ENCODE results near the gene TSPAN32.
"Not testable (repeated sequence)": the region's sequence is repeated elsewhere in the genome, so short reads cannot be mapped to it uniquely, and the experiment has no call there.

The TSPAN32 gene

GRCh38 chr11:2343502-2343901 lies 41.7 kb downstream of the TSPAN32 start:
- DNase-seq, result no peak

- DNase-seq, result no peak
These were observed 43.2 kb downstream of the TSPAN32 start for GRCh38 chr11:2345050-2345449.

- no peak for DNase-seq
These were observed 44.2 kb downstream of the TSPAN32 start for GRCh38 chr11:2346014-2346413.

- DNase-seq, result no peak
These were observed 44.9 kb downstream of the TSPAN32 start for GRCh38 chr11:2346586-2347307.

DNA sequence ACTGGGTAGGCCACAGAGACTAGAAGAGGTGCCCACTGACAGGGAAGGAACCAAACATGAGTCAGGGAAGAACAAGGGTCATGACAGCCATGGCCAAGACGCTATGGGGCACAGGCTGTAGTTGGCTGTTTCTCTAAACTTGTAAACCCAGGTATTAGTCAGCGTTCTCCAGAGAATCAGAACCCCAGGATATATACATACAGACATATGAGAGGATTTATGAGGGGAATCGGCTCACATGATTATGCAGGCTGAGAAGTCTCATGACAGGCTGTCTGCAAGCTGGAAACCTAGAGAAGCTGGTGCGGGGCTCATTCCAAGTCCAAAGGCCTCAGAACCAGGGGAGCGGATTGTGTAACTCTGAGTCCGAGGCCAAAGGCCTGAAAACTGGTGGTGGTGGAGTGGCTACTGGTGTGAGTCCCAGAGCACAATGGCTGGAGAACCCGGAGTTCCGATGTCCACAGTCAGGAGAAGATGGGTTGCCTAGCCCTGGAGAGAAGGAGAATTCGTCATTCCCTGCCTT lies 45.6 kb downstream of the TSPAN32 start:
- DNase-seq, result no peak

GRCh38 chr11:2348986-2349385 lies 47.2 kb downstream of the TSPAN32 start:
- no peak for DNase-seq

DNA sequence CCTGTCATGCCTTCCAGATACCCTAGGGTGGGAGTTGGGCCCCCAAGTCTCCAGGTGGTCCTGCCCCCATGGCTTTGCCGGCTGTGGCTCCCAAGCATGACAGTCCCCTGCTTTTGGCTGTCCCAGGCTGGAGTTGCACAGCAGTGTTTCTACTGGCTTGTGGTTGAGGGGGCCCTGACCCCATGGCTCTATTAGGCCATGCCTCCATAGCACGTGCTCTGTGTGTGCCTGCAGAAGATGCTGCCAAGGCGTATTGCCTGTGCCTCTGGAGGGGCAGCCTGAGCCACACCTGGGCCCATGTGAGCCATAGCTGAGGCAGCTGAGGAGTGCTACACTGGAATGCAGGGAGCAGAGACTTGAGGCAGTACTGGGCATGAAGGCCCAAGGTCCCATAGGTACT lies 49.9 kb downstream of the TSPAN32 start:
- no peak for DNase-seq

GRCh38 chr11:2352420-2352819 lies 50.6 kb downstream of the TSPAN32 start:
- no peak for DNase-seq

- DNase-seq, result no peak
These were observed 53.3 kb downstream of the TSPAN32 start for GRCh38 chr11:2355000-2355644.

DNA sequence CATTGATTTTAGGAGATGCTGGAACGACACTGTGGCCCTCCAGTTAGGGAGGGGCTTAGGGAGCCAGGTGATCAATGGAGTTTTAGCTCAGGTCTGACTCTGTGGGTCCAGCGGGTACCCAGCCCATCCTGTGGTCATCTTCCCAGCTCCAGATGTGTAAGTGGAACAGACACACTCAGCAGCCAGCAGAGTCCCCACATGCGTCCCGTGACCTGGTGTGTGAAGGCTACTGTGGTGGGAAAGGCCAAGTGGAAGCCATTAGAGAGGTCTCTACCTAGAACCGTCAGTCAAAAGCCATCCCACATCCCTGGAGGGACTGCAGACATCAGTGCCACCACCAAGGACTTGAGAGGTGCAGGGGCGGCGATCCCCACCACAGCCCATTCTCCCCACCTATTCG lies 55.4 kb downstream of the TSPAN32 start:
- DNase-seq, result no peak

DNA sequence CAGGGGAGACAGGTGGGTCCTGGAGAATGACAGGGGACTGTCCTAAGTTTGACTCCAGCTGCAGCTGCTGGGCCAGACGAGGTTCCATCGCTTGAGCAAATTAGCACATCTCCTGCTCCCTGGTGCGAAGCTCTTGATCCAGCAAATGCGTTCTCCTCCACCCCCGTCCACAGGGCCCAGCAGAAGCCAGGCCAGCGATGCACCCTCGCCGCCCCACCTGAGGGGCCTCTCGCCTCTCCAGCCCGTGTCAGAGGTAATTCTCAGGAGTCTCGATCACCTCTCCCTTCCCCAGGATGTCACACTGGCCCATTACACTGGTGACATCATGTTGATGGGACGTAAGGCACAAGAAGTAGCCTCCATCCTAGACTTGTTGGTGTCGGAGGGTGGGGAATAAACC lies 55.8 kb downstream of the TSPAN32 start:
- DNase-seq, result not testable (repeated sequence)

GRCh38 chr11:2358754-2359442 lies 57.1 kb downstream of the TSPAN32 start:
- DNase-seq, result no peak

DNA sequence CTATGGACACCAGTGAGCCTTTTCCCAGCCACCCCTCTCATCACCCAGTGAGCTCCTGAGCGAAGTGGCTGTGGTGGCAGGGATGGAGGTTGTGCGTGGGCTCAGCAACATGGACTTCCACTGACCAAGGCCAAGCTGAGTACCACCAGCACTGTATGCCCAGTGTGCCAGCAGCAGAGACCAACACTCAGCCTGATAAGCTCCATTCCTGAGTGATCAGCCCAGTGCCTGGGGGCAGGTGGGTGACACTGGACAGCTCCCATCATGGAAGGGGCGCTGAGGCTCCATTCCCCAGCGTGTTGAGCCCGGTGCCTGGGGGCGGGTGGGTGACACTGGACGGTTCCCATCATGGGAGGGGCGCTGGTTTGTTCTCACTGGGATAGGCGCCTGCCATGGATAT lies 57.7 kb downstream of the TSPAN32 start:
- no peak for DNase-seq

DNA sequence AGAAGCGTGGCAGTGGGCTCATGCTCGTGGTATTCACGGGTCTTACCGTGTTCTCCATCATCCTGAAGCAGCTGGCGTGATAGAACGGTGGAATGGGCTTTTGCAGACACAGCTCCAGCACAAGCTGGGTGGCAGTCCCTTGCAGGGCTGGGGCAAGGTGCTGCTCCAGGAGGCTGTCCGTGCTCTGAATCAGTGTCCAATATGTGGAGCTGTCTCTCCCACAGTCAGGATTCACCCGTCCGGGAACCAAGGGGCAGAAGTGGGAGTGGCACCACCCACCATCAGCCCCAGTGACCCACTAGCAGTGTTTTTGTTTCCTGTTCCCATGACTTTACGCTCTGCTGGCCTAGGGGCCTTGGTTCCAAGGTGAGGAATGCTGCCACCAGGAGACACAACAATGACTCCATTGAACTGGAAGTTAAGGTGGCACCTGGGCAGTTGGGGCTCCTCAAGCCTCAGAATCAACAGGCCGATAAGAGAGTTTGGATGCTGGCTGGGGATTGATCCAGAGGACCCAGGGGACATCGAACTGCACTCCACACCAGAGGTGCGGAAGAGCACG lies 58.3 kb downstream of the TSPAN32 start:
- no peak for DNase-seq

- no peak for DNase-seq
These were observed 59.8 kb downstream of the TSPAN32 start for GRCh38 chr11:2361565-2361964.

DNA sequence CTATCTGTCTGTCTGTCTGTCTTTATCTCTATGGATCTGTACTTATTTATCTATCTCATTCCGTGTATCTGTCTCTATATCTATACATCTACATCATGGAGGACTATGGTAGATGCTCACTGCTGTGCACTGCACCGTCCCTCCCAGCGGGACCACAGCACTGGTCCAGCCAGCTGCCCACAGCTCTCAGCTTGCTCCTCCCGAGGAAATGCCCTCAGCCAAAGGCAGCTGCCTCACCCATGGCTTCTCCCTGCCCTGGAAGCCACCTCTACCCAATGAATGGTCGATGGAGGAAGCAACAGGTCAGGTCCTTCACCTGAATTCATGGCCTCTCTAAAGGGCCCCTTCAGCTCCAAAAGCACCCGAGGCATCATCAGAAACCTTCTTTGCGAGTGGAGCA lies 60.6 kb downstream of the TSPAN32 start:
- no peak for DNase-seq

GRCh38 chr11:2363130-2363529 lies 61.3 kb downstream of the TSPAN32 start:
- no peak for DNase-seq

GRCh38 chr11:2363577-2364370 lies 62.0 kb downstream of the TSPAN32 start:
- no peak for DNase-seq

DNA sequence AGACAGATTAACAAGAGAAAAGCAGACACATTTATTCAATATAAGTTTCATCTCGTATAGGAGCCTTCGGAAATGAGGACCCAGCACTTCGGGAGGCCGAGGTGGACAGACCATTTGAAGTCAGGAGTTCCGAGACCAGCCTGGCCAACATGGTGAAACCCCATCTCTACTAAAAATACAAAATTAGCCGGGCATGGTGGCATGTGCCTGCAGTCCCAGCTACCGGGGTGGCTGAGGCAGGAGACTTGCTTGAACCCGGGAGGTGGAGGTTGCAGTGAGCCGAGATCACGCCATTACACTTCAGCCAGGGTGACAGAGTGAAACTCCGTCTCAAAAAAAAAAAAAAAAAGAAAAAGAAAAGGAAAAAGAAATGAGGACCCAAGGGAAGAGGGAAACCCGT lies 62.6 kb downstream of the TSPAN32 start:
- not testable (repeated sequence) for DNase-seq

GRCh38 chr11:2365571-2366210 lies 63.9 kb downstream of the TSPAN32 start:
- no peak for DNase-seq

DNA sequence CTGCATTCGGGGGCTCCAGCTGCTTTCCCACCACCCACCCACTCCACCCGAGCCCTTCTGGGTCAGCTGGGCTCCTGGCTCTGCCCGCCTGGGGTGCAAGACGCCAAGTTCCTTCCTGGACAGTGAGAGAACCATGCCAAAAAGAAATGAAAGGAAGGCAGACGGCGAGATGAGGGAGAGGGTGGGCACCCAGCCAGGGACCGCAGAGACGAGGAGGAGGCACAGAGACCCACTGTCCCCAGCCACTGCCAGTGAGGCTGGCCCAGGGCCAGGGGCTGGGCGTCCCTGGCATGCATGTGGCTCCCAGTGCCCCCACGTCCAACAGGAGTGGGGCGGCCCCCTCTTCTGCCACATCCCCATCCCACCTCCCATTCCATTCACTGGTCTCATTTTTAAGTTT lies 64.5 kb downstream of the TSPAN32 start:
- DNase-seq, result no peak

DNA sequence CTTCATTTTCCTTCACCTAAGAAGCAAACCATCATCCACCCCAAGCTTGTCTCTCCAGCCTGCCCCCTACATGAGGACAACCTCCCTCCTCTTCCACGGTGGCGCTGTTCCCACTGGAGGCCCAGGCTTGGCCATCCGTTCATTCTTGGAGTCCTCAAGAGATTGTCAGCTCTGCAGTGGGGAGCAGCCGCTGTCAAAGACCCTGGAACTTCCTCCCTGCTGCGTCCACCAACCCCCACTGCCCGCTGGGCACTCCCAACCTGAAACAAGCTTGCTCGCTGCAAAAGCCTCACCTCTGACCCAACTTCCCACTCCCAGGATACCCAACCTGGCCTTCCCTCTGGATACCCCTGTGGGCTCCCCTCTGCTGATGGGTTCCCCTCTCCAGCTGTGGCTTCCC lies 64.9 kb downstream of the TSPAN32 start:
- no peak for DNase-seq

Measured in activated T-cell treated with anti-CD3 and anti-CD28 coated beads for 4 hours (primary cell).